MCF 10A (cell line): ENCODE measurements around the gene PCSK6. TPM values are rescaled to one million over a fixed set of nuclear protein-coding genes. Genes with fewer than 3 reads are reported as not detected.

Experiments
- BruUV-seq: library from RNA; stranded (reverse); fragments of 400-500 nt; replicated peaks from 2 replicates; lab custom pipeline; 2021; lab: Mats Ljungman, UMichigan
- CTCF ChIA-PET: fragments of 300-600 bp; sonication (Branson Sonifier 250); formaldehyde crosslinking; extraction: SDS; loops from one replicate; lab custom pipeline; 2021; ENCODE audit warnings: antibody characterized with exemption, inconsistent platforms; lab: Yijun Ruan, JAX
- POLR2A ChIA-PET: fragments of 300-600, 350-650 bp; sonication (Branson Sonifier 250); formaldehyde crosslinking; extraction: SDS; loops from one replicate; lab custom pipeline; 2020; ENCODE audit warnings: antibody characterized with exemption, inconsistent platforms; lab: Yijun Ruan, JAX
- DNase-seq: peaks from one replicate; pipeline ENCODE4 v3.0.0-alpha.2; 2018; ENCODE audit not compliant: unreplicated experiment
- H3K27ac Mint-ChIP-seq: one replicate; pipeline ENCODE4 v1.8.0; 2022; ENCODE audit warnings: mild to moderate bottlenecking, low read depth, mixed read lengths; ENCODE audit not compliant: unreplicated experiment
- H3K27me3 Mint-ChIP-seq: one replicate; pipeline ENCODE4 v1.8.0; 2022; ENCODE audit warnings: mixed read lengths; ENCODE audit not compliant: insufficient read depth, unreplicated experiment
- H3K36me3 Mint-ChIP-seq: one replicate; pipeline ENCODE4 v1.8.0; 2022; ENCODE audit warnings: mild to moderate bottlenecking, moderate library complexity, mixed read lengths; ENCODE audit not compliant: insufficient read depth, unreplicated experiment
- H3K4me1 Mint-ChIP-seq: one replicate; pipeline ENCODE4 v1.8.0; 2022; ENCODE audit warnings: mixed read lengths; ENCODE audit not compliant: insufficient read depth, unreplicated experiment
- H3K4me3 Mint-ChIP-seq: one replicate; pipeline ENCODE4 v1.8.0; 2022; ENCODE audit warnings: mild to moderate bottlenecking, moderate library complexity, mixed read lengths; ENCODE audit not compliant: unreplicated experiment
- H3K9me3 Mint-ChIP-seq: one replicate; pipeline ENCODE4 v1.8.0; 2022; ENCODE audit warnings: mixed read lengths; ENCODE audit not compliant: unreplicated experiment
- intact Hi-C: fragments of 100-400 bp; cut with micrococcal nuclease; formaldehyde crosslinking; loops from 2 replicates; pipeline ENCODE4 v1.14.1; 2022
- total RNA-seq: library from RNA; stranded (reverse); gene quantifications from 2 replicates; pipeline ENCODE4 v1.2.3, GENCODE V29; 2022
- TF ChIP-seq, protein P1 (sequence below): fragments of 200-600 bp; IDR thresholded peaks from one replicate; pipeline ENCODE4 v1.8.0; 2022; ENCODE audit warnings: antibody characterized with exemption, mild to moderate bottlenecking; ENCODE audit not compliant: unreplicated experiment

Gene PCSK6
- total RNA-seq, 1 experiment from 2014 or later = 30.8 TPM

DNA sequence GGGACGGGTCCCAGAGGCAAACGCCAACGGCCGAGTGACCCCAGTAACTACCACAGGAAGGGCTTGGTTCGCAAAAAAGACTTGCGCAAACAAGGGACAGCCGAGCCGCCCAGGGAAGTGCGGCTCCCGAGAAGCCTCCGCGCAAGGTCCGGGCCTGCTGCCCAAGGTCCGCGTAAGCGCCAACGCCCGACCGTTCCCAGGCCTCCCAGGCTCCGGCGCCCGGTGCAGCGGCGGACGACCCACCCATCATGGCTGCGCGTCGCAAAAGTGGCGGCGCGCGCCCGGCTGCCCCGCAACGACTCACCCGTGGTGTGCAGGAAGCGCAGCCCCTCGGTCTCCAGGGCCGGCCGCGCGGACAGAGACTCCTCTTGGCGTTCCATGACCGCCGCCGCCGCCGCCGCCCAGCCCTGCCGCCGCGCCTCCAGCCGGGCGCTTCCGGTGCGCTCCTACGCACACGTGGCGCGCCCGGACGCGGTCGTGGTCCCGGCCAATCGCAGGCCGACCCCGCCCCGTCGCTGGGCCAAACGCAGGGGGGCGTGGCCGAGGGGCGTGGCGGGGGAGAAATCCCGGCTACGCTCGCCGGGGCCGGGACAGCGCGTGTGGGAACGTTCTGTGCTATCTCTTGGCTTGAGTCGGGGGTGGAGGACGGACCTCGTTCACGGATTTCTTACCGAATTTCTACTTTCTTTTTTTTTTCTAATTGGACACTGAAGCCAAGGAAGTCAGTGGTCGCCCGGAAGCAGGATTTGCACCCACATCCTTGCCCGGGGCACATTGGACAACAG lies 212.3 kb downstream of the PCSK6 start, which contains the start of gene SELENOS:
SELENOS (minus strand) TSS at position 448 of the 785 bp plus-strand sequence; CDS start at position 380, 68 bp downstream.
- peak within 1 kb of the TSS; percentile 99 for H3K27ac Mint-ChIP-seq
- intact Hi-C loops = no loop called here
- BruUV-seq = TSS peak; percentile 39

DNA sequence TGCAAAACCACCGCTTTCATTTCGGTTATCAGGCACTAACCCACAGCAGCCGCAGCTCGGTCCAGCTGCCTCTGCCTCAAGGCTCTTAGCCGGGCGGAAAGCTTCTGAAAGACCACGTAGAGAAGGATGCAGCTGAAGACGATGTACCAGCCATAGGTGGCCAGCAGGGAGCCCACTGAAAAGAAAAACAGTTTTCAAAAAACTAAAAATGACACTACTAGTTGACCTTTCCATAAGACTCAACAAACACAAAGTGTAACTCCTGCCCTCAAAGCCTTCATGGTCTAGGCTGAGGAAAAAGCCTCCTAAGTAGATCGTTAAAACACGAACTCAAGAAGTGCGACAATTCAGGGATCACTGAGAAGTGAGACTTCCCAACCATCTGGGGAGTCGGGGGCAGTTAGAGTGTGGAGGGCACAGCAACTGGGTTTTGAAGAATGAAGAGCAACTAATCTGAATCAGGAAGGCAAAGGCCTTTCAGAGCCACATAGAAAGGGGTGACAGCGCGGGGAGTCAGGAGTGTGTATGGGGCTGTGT lies 212.9 kb downstream of the PCSK6 start:
- POLR2A ChIA-PET = interaction anchor here (0.6 to 2.4 kb wide), 3 partner anchors 9 to 549 kb away, joined by 3 to 7 read pairs (median 3); partner anchors contain the start of gene SNRPA1
- no TSS peak for BruUV-seq
- CTCF ChIA-PET = interaction anchor here (0.7 to 0.9 kb wide), 2 partner anchors 186 to 364 kb away, joined by 3 to 5 read pairs; no protein-coding TSS in a partner anchor

More for the DNA sequence above, 212.3 kb downstream of the PCSK6 start, which contains the start of gene SELENOS:
- Mint-ChIP-seq H3K4me3 (peak within 1 kb of the TSS; percentile 100), H3K27me3 (no peaks in the 10 kb centered on the region), H3K36me3 (peaks cover 61% of the 10 kb centered on the region), H3K4me1 (peaks cover 13% of the 10 kb centered on the region), H3K9me3 (no peaks in the 10 kb centered on the region)
- ChIA-PET POLR2A (interaction anchor here (1.0 kb wide), 1 partner anchor 9 kb away, joined by 3 read pairs; no protein-coding TSS in a partner anchor), CTCF (no interaction called here)
- TF ChIP-seq, protein P1, sequence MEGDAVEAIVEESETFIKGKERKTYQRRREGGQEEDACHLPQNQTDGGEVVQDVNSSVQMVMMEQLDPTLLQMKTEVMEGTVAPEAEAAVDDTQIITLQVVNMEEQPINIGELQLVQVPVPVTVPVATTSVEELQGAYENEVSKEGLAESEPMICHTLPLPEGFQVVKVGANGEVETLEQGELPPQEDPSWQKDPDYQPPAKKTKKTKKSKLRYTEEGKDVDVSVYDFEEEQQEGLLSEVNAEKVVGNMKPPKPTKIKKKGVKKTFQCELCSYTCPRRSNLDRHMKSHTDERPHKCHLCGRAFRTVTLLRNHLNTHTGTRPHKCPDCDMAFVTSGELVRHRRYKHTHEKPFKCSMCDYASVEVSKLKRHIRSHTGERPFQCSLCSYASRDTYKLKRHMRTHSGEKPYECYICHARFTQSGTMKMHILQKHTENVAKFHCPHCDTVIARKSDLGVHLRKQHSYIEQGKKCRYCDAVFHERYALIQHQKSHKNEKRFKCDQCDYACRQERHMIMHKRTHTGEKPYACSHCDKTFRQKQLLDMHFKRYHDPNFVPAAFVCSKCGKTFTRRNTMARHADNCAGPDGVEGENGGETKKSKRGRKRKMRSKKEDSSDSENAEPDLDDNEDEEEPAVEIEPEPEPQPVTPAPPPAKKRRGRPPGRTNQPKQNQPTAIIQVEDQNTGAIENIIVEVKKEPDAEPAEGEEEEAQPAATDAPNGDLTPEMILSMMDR = no peak
- DNase-seq = peak; percentile 91

DNA sequence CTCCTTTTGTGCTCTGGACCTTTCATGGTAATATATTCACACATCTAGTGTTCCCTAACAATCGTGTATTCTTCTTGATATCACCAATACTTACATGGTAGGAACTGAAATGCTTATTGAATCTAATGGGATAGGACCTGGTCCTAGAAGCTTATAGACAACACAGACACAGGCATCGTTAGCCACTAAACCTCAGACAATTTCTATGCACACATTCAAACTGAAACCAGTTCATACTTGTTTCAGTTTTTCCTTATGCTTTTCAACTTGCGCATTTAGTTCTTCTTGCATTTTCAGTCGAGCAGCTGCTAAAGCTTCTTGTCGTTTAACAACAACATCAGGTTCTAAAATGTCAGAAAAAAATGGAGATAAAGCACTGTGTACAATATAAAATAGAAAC lies 214.5 kb downstream of the PCSK6 start:
- DNase-seq = no peak
- Mint-ChIP-seq H3K9me3 (no peaks in the 10 kb centered on the region), H3K4me1 (peaks cover 13% of the 10 kb centered on the region), H3K4me3 (no peak overlapping the region), H3K27me3 (no peaks in the 10 kb centered on the region), H3K36me3 (peaks cover 59% of the 10 kb centered on the region), H3K27ac (no peak overlapping the region)
- intact Hi-C loops = no loop called here
- no TSS peak for BruUV-seq
- ChIA-PET POLR2A (interaction anchor here (0.6 to 2.4 kb wide), 3 partner anchors 14 to 1288 kb away, joined by 3 to 7 read pairs (median 3); partner anchors contain the start of gene SNRPA1), CTCF (interaction anchor here (1.0 to 1.7 kb wide), 3 partner anchors 14 to 366 kb away, joined by 4 to 6 read pairs (median 5); no protein-coding TSS in a partner anchor)
- TF ChIP-seq, protein P1 = no peak

More for the DNA sequence above, 212.9 kb downstream of the PCSK6 start:
- peaks cover 13% of the 10 kb centered on the region for H3K4me1 Mint-ChIP-seq
- H3K4me3 Mint-ChIP-seq = peak overlapping the region; percentile 100
- peaks cover 59% of the 10 kb centered on the region for H3K36me3 Mint-ChIP-seq
- peak overlapping the region; percentile 99 for H3K27ac Mint-ChIP-seq
- no peaks in the 10 kb centered on the region for H3K27me3 Mint-ChIP-seq
- intact Hi-C loops = no loop called here
- no peaks in the 10 kb centered on the region for H3K9me3 Mint-ChIP-seq
- peak; percentile 21 for DNase-seq
- TF ChIP-seq, protein P1 = no peak
